HTERT RPE-1 (cell line): ENCODE data around the gene SQOR.

Experiments used
- in situ Hi-C: fragments of 300-500 bp; cut with MboI; formaldehyde crosslinking; loops from 4 replicates; pipeline ENCODE4 v1.14.3; 2020; ENCODE audit warnings: low sequenced_read_pairs

The SQOR gene

DNA sequence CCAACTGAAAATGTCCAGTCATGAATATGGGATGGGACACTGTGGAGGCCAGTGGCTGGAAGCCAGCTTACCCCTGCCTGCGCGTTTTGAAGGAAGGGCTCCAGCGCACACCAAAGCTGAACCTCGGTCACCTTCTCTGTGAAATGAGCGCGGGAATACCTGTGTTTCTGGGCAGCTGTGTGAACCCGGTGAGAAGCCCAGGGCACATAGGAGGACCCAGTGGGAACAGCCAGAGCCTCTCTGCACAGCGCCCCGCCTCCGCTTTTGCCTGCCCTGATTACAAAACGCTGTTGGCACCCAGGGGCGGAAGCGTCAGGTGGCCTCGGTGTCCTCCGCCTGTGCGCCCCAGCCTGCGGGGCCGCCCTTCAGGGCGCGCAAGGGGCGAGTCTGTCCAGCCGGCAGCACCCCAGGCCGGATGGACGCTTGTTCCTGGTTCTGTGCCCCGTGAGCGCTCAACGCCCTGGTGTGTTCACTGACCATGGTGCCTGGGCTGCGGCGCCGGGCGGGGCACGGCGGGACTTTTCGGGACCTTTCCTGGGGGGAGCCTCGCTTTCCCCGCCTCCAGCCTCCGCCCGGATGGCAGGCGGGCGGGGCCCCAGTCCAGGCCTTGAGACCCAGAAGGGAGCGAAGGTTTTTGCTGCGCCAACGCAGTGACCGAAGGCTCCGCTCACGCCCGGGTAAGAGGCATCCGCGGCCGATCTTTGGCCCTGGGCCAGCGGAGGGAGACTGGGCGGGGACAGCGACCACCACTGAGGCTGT is at the start of gene SQOR:
Gene SQOR (plus strand): TSS at position 598 of the 759 bp plus-strand sequence. CDS start 23,895 bp downstream, outside the sequence.
- in situ Hi-C loops: no loop called here

GRCh38 chr15:45585069-45585791 is 49.6 kb upstream of the SQOR start:
- in situ Hi-C loops: no loop called here

GRCh38 chr15:45586125-45586524 is 48.7 kb upstream of the SQOR start:
- in situ Hi-C loops: no loop called here

- in situ Hi-C loops: no loop called here
Observed at GRCh38 chr15:45586601-45587094, 48.2 kb upstream of the SQOR start.

DNA sequence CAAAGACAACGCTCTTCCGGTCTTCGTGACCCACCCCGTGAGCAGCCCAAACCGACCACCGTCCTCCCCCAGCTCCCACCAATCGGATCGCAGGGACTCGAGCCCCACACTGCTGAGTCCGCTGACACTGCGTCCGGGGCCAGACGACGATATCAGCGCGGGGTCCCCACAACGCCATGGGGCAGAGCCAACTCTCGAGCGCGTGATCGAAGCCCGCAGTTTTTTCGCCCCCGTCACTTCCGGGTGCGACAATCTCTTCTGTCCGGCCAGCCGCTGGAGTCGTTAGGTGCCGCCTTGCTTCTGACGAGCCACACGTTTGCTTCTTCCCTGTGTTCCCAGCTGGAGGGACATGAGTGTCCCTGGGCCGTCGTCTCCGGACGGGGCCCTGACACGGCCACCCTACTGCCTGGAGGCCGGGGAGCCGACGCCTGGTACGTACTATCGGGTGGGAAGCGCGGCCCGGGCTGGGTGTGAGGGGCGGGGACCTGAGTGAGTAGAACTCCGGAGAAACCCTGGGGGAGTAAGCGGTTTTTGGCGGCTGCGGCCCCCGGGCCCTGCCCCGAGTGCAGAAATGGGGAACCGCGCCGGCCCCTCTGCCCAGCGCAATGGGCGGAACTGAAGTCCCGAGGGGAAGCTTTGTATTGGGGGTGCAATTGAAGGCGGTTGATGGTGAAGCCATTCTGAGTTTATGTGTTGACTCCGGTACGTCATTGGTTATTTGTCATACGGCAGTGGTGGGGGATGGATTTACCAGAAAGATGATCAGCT is 47.5 kb upstream of the SQOR start, which contains the start of gene BLOC1S6:
Gene BLOC1S6 (plus strand): TSS at position 285 of the 768 bp plus-strand sequence. CDS start 65 bp downstream, at position 350.
- in situ Hi-C loops: no loop called here

- in situ Hi-C loops: no loop called here
Observed at GRCh38 chr15:45587863-45588170, 47.0 kb upstream of the SQOR start.

DNA sequence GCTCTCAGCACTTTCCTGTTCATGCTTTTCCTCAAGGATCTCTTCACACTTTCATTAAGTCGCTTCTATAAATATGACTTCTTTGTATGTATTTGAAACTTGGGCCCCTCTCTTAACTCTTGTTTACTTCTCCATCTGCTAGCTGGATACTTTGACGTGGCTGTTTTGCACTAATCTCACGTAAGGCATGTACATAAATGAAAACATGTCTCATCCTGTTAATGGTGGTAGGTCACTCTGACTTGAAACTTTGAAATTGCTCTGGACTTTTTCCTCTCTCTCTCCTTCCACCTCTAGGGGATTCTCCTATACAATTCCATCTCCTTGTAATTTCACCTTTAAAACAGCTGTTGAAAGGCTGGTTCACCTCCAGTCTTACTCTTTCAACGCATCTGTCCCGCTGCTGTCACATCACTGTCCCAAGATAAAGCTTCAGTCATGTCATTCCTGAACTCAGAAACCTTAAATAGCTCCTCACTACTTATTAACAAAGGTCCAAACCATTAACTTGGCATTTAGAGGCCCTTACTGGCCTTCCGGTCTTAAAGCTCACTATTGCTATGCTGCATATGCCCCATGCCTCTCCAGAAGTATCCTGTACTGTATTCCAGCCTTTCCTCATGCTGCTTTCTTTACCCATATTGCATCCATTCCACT is 46.5 kb upstream of the SQOR start:
- in situ Hi-C loops: no loop called here

DNA sequence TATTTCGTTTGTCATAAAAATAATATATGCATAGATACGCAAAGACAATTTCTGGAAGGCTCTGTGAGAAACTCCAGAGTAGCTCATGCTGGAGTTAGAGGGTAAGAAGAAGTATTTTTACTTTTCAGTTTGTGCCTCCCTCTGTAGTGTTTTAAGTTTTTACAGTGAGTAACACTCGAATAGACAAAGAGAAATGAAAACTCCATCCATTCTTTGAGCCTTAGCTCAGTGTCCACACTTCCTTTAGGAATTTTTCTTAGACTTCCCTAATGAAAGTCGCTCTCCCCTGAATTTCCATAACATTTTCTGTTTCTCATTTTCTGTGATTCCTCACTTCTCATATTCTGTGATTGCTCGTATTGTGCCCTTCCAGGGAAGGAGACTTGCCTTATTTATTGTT is 45.6 kb upstream of the SQOR start:
- in situ Hi-C loops: no loop called here

DNA sequence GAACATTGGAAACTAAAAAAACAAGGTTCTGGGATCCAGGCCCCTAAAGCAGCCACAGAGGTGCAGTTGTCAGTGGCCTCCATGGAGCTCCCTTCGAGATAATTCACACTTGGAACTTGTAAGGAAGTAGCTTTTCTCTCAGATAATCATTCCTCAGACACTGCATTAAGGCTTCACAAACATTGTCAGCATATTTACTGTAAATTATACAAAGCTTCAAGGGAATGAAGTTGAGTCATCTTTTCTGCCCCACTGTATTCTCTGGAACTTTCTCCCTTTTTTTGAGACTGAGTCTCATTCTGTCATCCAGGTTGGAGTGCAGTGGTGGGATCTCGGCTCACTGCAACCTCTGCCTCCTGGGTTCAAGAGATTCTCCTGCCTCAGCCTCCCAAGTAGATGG is 40.5 kb upstream of the SQOR start:
- in situ Hi-C loops: no loop called here

GRCh38 chr15:45594835-45595530 is 39.8 kb upstream of the SQOR start:
- in situ Hi-C loops: no loop called here

DNA sequence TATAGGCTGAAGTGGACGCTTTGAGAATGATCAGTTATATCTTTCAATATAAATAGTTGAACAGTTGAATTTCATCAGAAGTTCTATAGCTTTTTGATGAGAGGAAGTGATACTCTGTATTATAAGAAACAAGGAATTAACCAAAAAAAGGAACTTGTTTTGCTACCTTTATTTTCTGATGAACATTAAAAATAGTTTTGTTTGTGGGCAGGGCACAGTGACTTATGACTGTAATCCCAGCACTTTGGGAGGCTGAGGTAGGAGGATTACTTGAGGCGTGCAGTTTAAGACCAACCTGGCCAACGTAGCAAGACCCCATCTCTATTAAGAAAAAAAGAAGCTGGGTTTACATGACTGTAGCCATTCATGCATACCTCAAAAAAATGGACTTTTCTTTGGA is 30.9 kb upstream of the SQOR start:
- in situ Hi-C loops: no loop called here

DNA sequence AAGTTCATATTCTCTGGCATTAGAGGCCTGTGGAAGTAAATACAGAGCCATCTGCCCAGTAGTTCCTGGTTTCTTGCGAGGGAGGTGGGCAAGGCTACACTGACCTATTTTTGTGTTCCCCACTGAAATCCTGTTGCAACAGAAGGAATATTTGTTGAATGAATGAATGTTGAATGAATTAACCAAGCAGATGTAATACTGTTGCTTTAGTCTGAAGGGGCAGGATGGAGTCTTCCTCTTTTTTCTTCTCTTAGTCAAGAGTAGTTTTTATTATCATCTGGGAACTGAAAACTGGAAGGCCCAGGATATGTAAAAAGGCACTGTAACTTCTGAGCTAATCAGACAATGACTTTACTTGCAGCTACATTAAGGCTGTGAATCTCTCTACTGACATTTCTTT is 30.5 kb upstream of the SQOR start:
- in situ Hi-C loops: no loop called here

DNA sequence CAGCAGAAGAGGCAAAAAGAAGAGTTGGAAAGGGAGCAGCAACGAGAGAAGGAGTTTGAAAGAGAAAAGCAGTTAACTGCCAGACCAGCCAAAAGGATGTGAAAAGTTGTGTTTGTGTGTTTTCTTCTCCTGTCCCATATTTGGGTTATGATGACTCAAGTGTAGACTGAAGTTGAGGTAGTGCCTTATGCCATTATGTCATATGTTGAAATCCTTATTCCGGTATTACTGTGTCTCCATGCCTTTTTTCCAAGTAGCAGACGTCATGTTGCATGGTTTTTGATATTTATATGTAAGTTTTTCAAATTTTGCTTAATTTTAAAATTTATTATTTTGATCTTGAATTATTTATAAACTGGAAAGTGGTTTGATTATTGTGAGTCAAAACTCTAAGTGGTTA is 28.4 kb upstream of the SQOR start:
- in situ Hi-C loops: no loop called here

DNA sequence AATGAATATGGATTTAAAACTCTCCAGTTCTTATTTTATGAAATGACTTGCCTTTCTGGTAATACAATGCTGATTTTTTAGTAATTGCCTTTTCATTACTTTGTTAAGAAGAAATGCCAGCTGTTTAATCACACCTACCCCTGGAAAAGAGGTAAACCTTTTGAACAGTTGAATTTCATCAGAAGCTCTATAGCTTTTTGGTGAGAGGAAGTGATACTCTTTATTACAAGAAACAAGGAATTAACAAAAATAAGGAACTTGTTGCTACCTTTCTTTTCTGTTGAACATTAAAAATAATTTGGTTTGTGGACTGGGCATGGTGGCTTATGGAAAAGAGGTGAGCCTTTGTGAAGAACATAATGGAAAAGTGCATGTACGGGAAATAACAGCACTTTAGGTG is 28.0 kb upstream of the SQOR start:
- in situ Hi-C loops: no loop called here

DNA sequence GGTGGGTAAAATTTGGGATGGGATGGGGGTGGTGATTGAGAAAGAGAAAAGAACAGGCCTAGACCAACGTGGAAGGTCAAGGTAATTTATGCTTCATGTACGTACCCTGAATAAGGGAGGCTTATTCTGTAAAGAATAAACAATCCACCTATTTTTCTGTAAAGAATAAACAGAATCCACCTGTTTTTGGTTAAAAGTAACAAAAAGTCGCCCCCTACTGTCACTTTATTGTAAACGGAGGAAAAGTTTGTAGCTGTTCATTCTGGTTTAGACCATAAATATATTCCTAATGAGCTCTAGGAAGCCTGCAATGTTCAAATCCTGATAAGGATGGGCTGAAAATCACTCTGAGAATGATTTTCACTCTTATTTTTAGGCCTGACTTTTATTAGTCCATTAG is 23.5 kb upstream of the SQOR start:
- in situ Hi-C loops: no loop called here

DNA sequence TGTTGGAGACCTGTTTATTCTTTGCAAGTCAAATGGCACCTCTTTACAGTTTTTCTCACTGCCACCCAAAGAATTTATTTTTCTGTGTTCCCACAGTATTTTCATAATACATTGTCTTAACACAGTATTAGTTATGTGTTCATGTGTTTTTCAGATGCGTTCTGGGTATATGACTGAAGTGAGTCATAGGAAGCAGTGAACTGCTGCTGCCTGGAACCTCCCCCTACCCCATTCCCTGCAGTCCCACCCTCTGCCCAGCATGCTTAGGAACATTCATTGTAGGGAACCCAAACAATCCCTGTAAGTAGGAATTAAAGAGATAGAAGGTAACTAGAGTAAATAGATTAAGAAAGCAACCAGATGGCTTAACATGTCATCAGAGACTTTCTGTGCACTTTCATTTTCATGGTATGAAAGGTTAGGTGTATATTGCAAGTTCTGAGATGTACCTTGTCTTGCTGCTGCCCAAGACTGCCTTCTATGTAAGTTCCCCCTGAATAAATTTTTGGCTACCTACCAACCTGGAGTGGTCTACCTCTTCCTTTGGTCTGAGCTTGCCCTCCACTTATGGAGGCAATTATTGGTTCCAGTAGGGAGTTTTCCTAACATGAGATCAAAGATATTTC is 21.9 kb upstream of the SQOR start:
- in situ Hi-C loops: no loop called here

GRCh38 chr15:45616901-45617323 is 17.9 kb upstream of the SQOR start:
- in situ Hi-C loops: no loop called here

GRCh38 chr15:45618813-45619212 is 16.0 kb upstream of the SQOR start:
- in situ Hi-C loops: no loop called here

GRCh38 chr15:45628136-45628535 is 6.7 kb upstream of the SQOR start:
- in situ Hi-C loops: no loop called here
